NCI-H2081 (cell line): ENCODE results near the gene WNT1.

ENCODE experiments used
- DNase-seq, 2 experiments: peaks; one replicate each; lab custom pipeline; 2025; lab: John Stamatoyannopoulos, UW

The WNT1 gene

GRCh38 chr12:49028666-49029275, 50.6 kb downstream of the WNT1 start:
- DNase-seq, result no peak

GRCh38 chr12:49030119-49030518, 52.0 kb downstream of the WNT1 start:
- no peak for DNase-seq

- no peak for DNase-seq
These were observed 52.8 kb downstream of the WNT1 start for GRCh38 chr12:49030714-49031572.

- no peak for DNase-seq
These were observed 53.5 kb downstream of the WNT1 start for GRCh38 chr12:49031573-49032161.
